GM12891 (cell line): Measurements from ENCODE around the gene PSME2.
A peak's percentile ranks its signal among the peaks of the same experiment; 100 is the strongest.

ENCODE experiments used
- PAX5 ChIP-seq: IDR thresholded peaks from 2 replicates; pipeline ENCODE4 v1.6.1; 2011; ENCODE audit warnings: low read length, moderate library complexity, mild to moderate bottlenecking; ENCODE audit not compliant: insufficient read depth, severe bottlenecking
- POLR2A ChIP-seq: IDR thresholded peaks from 2 replicates; pipeline ENCODE4 v1.6.1; 2011; ENCODE audit warnings: low read depth, low read length, control low read depth
- TAF1 ChIP-seq: IDR thresholded peaks from 2 replicates; pipeline ENCODE4 v1.6.1; 2011; ENCODE audit warnings: low read depth, low read length, control low read depth

DNA sequence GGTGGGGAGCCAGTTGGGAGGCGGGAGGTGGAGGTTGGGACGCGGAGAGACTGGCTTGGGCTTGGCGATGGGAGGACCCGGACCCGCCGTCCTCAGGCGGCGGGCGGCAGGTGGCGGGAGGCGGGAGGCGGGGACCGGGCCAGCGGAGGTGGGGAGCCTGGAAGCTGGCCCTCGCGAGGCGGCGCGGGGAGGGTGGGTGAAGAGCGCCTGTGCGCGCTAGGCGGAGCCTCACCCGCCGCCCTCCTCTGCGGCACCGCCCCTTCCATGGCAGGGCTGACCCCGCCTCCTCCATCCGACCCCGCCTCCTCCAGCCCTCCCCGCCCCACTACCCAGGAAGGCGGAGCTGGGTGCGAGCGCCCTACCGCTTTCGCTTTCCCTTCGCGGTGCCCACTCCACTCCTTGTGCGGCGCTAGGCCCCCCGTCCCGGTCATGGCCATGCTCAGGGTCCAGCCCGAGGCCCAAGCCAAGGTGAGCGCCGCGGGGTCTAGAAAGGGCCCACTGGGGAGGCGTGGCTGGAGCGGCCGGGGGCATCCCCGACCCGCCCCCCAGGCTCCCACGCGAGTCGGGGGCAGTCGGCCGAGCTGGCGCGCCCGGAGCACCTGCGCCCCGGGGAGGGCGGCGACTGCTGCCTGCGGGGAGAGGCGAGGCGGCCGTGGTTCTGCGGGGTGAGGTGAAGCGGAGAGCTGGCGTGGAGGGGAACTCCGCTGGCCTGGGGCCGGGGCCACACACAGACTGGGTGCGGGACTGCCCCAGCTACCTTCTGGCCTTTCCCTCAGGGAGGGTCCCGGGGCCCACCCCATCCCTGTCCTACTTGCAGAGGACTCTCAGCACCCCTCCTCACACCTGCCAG, 10.4 kb downstream of the PSME2 start, which contains the start of gene PSME1:
- TF ChIP-seq POLR2A (peak; percentile 47; the same call in 1 of the 2 replicates), PAX5 (no peak), TAF1 (no peak)
